HL-60/S4 (cell line): ENCODE results near the gene SRPK2.
"Not testable (repeated sequence)": the region's sequence is repeated elsewhere in the genome, so short reads cannot be mapped to it uniquely, and the experiment has no call there.

Experiments
- in situ Hi-C: fragments of 300-500 bp; cut with MboI; formaldehyde crosslinking; loops from 2 replicates; pipeline ENCODE4 v1.14.3; 2022; ENCODE audit warnings: low sequenced_read_pairs

SRPK2 gene

GRCh38 chr7:105345003-105345402 lies 43.7 kb downstream of the SRPK2 start:
- in situ Hi-C loops, result no loop called here

GRCh38 chr7:105339404-105340323 lies 49.1 kb downstream of the SRPK2 start:
- in situ Hi-C loops, result no loop called here

DNA sequence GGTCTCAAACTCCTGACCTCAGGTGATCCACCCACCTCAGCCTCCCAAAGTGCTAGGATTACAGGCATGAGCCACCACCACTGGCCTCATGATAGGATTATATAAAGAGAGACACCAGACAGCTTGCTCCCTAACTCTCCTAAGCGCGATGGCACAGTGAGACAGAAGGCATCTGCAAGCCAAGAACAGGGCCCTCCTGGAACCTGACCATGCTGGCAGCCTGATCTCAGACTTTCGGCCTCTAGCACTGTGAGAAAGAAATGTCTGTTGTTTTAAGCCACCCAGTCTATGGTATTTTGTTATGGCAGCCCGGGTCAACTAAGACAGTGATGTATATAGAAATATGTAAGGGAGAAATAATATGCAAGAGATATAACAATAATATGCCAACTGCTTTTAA lies 51.2 kb downstream of the SRPK2 start:
- in situ Hi-C loops, result no loop called here

- in situ Hi-C loops, result no loop called here
These were observed 52.7 kb downstream of the SRPK2 start for GRCh38 chr7:105336009-105336408.

DNA sequence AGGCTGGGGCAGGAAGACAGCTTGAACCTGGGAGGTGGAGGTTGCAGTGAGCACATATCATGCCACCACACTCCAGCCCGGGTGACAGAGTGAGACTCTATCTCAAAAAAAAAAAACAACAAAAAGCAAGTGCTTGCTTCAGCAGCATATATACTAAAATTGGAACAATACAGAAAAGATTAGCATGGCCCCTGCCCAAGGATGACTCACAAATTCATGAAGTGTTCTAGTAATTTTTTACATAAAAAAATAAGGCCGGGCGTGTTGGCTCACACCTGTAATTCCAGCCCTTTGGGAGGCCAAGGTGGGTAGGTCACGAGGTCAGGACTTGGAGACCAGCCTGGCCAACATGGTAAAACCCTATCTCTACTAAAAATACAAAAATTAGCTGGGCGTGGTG lies 56.1 kb downstream of the SRPK2 start:
- in situ Hi-C loops, result not testable (repeated sequence)

GRCh38 chr7:105330526-105330925 lies 58.2 kb downstream of the SRPK2 start:
- in situ Hi-C loops, result no loop called here

DNA sequence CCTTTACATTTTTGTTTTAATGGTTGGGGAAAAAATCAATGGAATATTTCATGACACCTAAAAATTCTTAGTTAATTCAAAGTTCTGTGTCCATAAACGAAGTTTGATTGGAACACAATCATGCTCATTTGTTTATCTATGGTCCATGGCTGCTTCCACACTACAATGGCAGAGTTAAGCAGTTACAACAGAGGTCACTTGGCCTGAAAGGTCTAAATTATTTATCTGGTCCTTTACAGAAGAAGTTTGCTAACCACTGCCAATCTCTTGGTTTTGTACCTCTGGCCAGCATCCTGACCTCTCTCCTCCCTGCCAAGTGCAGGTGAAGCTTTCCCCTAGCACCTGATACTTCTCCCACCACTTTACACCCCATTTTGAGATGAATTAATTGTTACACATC lies 61.5 kb downstream of the SRPK2 start:
- in situ Hi-C loops, result no loop called here

- in situ Hi-C loops, result no loop called here
These were observed 63.4 kb downstream of the SRPK2 start for GRCh38 chr7:105325216-105325904.

DNA sequence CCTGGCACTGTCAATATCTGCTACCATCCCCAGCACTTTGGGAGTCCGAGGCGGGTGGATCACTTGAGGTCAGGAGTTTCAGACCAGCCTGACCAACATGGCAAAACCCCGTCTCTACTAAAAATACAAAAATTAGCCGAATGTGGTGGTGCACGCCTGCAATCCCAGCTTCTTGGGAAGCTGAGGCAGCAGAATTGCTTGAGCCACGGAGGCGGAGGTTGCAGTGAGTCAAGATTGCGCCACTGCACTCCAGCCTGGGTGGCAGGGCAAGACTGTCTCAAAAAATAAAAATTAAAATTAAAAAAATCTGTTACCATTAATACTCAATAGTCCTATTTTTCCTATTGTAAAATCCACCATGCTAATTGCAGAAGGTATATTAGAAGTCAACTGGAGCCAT lies 64.1 kb downstream of the SRPK2 start:
- in situ Hi-C loops, result not testable (repeated sequence)

GRCh38 chr7:105323366-105323765 lies 65.4 kb downstream of the SRPK2 start:
- in situ Hi-C loops, result no loop called here

DNA sequence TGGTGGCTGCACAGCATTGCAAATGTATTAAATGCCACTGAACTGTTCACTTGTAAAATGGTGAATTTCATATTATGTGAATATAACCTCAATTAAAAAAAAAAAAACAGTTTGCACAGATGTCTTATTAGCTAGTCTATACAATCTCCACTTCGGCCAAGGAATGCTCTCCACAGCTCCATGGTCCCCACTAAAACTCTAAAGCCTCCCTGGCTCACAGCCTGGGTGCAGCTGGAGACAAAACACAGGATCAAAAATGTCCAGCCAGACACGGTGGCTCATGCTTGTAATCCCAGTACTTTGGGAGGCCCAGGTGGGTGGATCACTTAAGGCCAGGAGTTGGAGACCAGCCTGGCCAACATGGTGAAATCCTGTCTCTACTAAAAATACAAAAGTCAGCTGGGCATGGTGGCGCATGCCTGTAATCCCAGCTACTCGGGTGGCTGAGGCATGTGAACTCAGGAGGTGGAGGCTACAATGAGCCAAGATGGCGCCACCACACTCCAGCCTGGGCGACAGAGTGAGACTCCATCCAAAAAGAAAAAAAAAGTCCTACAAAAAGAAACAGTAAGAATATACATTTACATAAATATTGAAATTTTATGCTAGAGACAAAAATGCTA lies 66.0 kb downstream of the SRPK2 start:
- in situ Hi-C loops, result no loop called here

- in situ Hi-C loops, result no loop called here
These were observed 66.8 kb downstream of the SRPK2 start for GRCh38 chr7:105321754-105322455.

DNA sequence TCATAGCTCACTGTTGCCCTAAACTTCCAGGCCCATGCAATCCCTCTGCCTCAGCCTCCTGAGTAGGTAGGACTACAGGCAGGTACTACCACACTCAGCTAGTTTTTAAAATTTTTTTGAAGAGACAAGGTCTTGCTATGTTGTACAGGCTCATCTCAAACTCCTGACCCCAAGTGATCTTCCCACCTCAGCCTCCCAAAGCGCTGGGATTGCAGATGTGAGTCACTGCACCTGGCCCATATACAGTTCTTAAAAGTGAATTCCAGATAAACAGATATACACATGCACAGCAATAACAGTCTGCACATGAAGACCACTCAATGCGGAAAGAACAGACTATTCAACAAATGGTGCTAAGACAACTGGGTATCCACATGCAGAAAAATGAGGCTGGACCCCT lies 67.8 kb downstream of the SRPK2 start:
- in situ Hi-C loops, result no loop called here

DNA sequence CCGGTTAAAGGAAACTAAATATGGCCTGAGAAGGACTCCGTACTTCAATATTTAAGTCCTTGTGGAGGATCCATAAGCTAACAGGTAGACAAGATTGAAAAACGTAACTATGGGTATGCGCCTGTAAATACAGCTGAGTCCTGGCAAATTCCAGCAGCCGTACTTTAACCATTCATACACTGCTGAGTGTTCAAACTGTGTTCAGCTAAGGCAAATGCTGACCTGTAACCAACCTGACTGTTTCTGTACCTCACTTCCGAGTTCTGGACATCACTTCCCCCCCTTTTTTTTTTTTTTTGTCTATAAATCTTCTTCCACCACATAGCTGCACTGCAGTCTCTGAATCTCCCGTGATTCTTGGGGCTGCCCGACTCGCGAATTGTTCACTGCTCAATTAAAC lies 69.1 kb downstream of the SRPK2 start:
- in situ Hi-C loops, result no loop called here

DNA sequence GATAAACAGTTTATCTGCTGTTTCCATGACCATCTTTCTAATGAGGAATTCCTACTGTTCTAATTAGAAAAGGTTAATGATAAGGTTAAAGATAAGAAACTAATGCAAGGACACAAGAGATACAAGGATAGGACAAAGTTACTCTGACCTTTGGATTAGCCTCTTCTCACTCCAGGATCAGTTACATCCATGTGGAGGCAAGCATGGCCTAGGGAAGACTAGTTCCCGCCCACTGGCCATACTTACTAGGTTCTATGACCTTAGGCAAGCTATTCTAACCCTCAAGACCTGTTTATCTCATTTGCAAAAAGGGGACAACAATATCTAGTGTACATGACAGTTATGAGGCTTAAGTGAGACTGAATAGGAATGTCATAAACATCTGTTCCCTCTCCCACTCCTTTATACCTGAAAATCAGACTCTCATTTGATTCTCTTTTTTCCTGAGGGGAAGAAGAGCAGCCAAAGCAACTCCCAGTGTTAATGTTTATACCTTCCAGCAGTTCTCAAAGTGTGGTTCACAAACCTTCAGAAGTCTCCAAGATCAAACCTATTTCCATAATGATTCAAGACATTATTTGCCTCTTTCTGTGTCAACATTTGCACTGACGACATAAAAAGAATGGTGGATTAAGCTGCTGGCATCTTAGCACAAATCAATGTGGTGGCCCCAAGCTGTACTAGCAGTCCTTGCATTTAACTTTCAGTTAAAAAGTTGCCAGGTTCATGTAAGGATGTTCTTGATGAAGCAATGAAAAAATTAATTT lies 72.0 kb downstream of the SRPK2 start:
- in situ Hi-C loops, result no loop called here

- in situ Hi-C loops, result no loop called here
These were observed 73.4 kb downstream of the SRPK2 start for GRCh38 chr7:105315357-105315756.

- in situ Hi-C loops, result no loop called here
These were observed 79.2 kb downstream of the SRPK2 start for GRCh38 chr7:105309235-105310169.

DNA sequence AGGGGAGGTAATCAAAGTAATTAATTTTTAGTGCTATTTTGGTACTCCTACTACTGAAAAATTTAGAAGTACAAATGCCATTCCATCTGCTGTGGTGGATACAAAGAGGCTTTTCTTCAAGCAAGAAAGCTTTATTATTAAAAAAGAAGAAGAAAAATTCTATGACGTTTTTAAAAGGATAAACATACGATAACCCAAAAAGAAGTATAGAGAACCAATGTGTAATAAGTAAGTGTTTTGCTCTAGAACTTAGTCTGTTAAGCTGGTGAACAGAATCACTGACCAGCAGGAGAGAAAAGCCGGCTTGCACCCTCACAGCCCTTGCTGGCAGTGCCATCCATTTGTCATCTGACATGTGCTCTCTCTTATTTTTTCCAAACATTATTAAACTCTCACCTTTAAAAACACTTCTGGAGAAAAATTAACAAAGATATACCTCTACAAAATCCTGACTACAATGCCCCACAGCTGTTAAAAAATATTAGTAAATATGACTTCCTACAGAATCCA lies 81.5 kb downstream of the SRPK2 start:
- in situ Hi-C loops, result no loop called here

DNA sequence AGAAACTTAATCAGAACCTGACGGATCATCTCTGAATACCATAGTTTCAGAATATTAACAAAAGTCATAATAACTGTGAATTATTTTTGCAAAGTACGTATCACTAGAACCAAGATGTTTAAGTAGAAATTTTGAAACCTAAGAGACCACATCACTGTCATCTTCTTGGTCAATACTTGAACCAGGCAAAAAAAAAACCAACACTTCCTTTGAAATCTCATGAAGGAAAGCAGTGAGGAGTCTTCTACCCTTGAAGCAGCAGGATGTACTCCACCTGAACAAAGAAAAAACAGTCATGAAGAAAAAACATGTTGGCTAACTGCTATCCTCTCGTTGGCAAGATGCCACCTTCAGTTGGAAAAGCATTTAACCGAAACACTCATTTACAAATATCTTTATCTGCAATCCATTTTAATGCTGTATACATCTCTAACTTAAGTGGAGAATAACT lies 82.4 kb downstream of the SRPK2 start:
- in situ Hi-C loops, result no loop called here
